Muscle of back (tissue), 10 donors: ENCODE data around the gene COX6B2. TPM values are rescaled to one million over a fixed set of nuclear protein-coding genes. Genes with fewer than 3 reads are reported as not detected.

Experiments
- polyA plus RNA-seq, 10 donors: library from polyadenylated mRNA; unstranded; fragments of 120-200 nt; gene quantifications; one replicate each; pipeline ENCODE4 v1.2.1, GENCODE V29; 2013; ENCODE audit not compliant: insufficient read length in 10 of 10

COX6B2 gene
- polyA plus RNA-seq, 10 donors: 0.08 to 3.0 (median 0.24) TPM; not detected in 5

Other genes with a start within 250 kb of the COX6B2 start
- gene PPP1R12C, start 237.1 kb downstream of the COX6B2 start, polyA plus RNA-seq: 100 to 1,000 TPM in 1 of 10 donors, 10 to 100 TPM in 9; 49.8 to 104 (median 82.2) TPM
- gene TNNT1, start 205.5 kb downstream of the COX6B2 start, polyA plus RNA-seq: 1,000 to 10,000 TPM in 2 of 10 donors, 100 to 1,000 TPM in 8; 199 to 1,145 (median 658) TPM
- gene TNNI3, start 197.0 kb downstream of the COX6B2 start, polyA plus RNA-seq: 1 to 10 TPM in 9 of 10 donors, under 1 TPM in 1; 0.88 to 4.7 (median 2.2) TPM
- gene DNAAF3, start 188.1 kb downstream of the COX6B2 start, polyA plus RNA-seq: under 1 TPM; 0.15 to 0.92 (median 0.54) TPM
- under 1 TPM in 6 of 10 donors, not detected in 4; 0.05 to 0.13 (median 0.07) TPM for gene SYT5, start 174.4 kb downstream of the COX6B2 start, polyA plus RNA-seq
- gene PTPRH, start 145.2 kb downstream of the COX6B2 start, polyA plus RNA-seq: 1 to 10 TPM in 1 of 10 donors, under 1 TPM in 9; 0.20 to 1.2 (median 0.56) TPM
- 1 to 10 TPM; 1.4 to 3.5 (median 2.9) TPM for gene TMEM86B, start 126.0 kb downstream of the COX6B2 start, polyA plus RNA-seq
- 10 to 100 TPM; 21.5 to 31.9 (median 27.8) TPM for gene PPP6R1, start 95.7 kb downstream of the COX6B2 start, polyA plus RNA-seq
- 10 to 100 TPM; 14.6 to 29.6 (median 21.2) TPM for gene HSPBP1, start 74.6 kb downstream of the COX6B2 start, polyA plus RNA-seq
- gene BRSK1, start 70.7 kb downstream of the COX6B2 start, polyA plus RNA-seq: 10 to 100 TPM in 1 of 10 donors, 1 to 10 TPM in 9; 5.0 to 10.9 (median 8.0) TPM
- gene TMEM150B, start 29.4 kb downstream of the COX6B2 start, polyA plus RNA-seq: 1 to 10 TPM in 2 of 10 donors, under 1 TPM in 8; 0.45 to 1.3 (median 0.68) TPM
- 10 to 100 TPM; 12.8 to 29.0 (median 18.0) TPM for gene KMT5C, start 14.8 kb downstream of the COX6B2 start, polyA plus RNA-seq
- under 1 TPM in 1 of 10 donors, not detected in 9; 0.07 TPM for gene GARIN5B, start 8.5 kb upstream of the COX6B2 start, polyA plus RNA-seq
- under 1 TPM in 8 of 10 donors, not detected in 2; 0.07 to 0.66 (median 0.39) TPM for gene IL11, start 15.7 kb upstream of the COX6B2 start, polyA plus RNA-seq
- not detected for gene TMEM190, start 22.1 kb upstream of the COX6B2 start, polyA plus RNA-seq
- gene TMEM238, start 29.6 kb upstream of the COX6B2 start, polyA plus RNA-seq: under 1 TPM in 5 of 10 donors, not detected in 5; 0.12 to 0.48 (median 0.23) TPM
- 1,000 to 10,000 TPM; 1,118 to 2,122 (median 1,535) TPM for gene RPL28, start 31.2 kb upstream of the COX6B2 start, polyA plus RNA-seq
- 10 to 100 TPM; 26.3 to 47.0 (median 37.2) TPM for gene UBE2S, start 53.1 kb upstream of the COX6B2 start, polyA plus RNA-seq
- gene SHISA7, start 88.6 kb upstream of the COX6B2 start, polyA plus RNA-seq: under 1 TPM; 0.07 to 0.39 (median 0.15) TPM
- 10 to 100 TPM; 26.6 to 40.9 (median 30.8) TPM for gene ISOC2, start 106.9 kb upstream of the COX6B2 start, polyA plus RNA-seq
- gene C19orf85, start 110.0 kb upstream of the COX6B2 start, polyA plus RNA-seq: not detected
- 1 to 10 TPM; 2.1 to 4.3 (median 3.1) TPM for gene ZNF628, start 121.9 kb upstream of the COX6B2 start, polyA plus RNA-seq
- 10 to 100 TPM; 21.1 to 41.2 (median 27.1) TPM for gene NAT14, start 130.5 kb upstream of the COX6B2 start, polyA plus RNA-seq
- gene SSC5D, start 133.7 kb upstream of the COX6B2 start, polyA plus RNA-seq: 10 to 100 TPM; 13.9 to 50.8 (median 23.6) TPM
- 1 to 10 TPM in 9 of 10 donors, under 1 TPM in 1; 0.90 to 6.8 (median 3.3) TPM for gene SBK2, start 182.4 kb upstream of the COX6B2 start, polyA plus RNA-seq
- under 1 TPM in 3 of 10 donors, not detected in 7; 0.12 to 0.49 (median 0.12) TPM for gene SBK3, start 190.8 kb upstream of the COX6B2 start, polyA plus RNA-seq
- gene ZNF579, start 226.1 kb upstream of the COX6B2 start, polyA plus RNA-seq: 10 to 100 TPM in 6 of 10 donors, 1 to 10 TPM in 4; 9.2 to 14.7 (median 10.4) TPM
- gene FIZ1, start 244.8 kb upstream of the COX6B2 start, polyA plus RNA-seq: 10 to 100 TPM in 8 of 10 donors, 1 to 10 TPM in 2; 8.5 to 13.3 (median 11.1) TPM
- 1 to 10 TPM; 4.6 to 9.1 (median 7.2) TPM for gene ZNF524, start 245.6 kb upstream of the COX6B2 start, polyA plus RNA-seq